HCT116 (cell line): ENCODE results near the gene VEZF1. TPM values are rescaled to one million over a fixed set of nuclear protein-coding genes. Genes with fewer than 3 reads are reported as not detected.

Source experiments
- ATAC-seq: fragments of 200-7000 bp; cut with Tn5 transposase; 2 replicates; pipeline ENCODE4 v1.9.1; 2020; ENCODE audit warnings: mild to moderate bottlenecking, moderate library complexity
- BruUV-seq: library from RNA; stranded (reverse); fragments of 400-500 nt; replicated peaks from 2 replicates; lab custom pipeline; 2021; lab: Mats Ljungman, UMichigan
- CTCF ChIA-PET: fragments of 300-600 bp; sonication (Branson Sonifier 250); formaldehyde crosslinking; loops from one replicate; lab custom pipeline; 2021; ENCODE audit warnings: antibody characterized with exemption; lab: Charles Lee
- POLR2A ChIA-PET: fragments of 300-600, 350-600 bp; sonication (Branson Sonifier 250); formaldehyde crosslinking; loops from one replicate; lab custom pipeline; 2021; ENCODE audit warnings: antibody characterized with exemption; lab: Charles Lee
- RAD21 ChIA-PET, 2 experiments: fragments of 300-600 bp; sonication (Branson Sonifier 250); formaldehyde crosslinking; loops; one replicate each; lab custom pipeline; 2023; ENCODE audit warnings: low total read pairs in 2 of 2; ENCODE audit not compliant: uncharacterized antibody in 2 of 2, unreplicated experiment in 2 of 2, low non-redundant PET in 1 of 2; lab: Charles Lee
- DNase-seq: peaks from one replicate; pipeline ENCODE4 v3.0.0-alpha.2; 2010; ENCODE audit warnings: low read depth, low spot score
- H2AFZ ChIP-seq: fragments of 200-600 bp; shearing (Covaris generic), sonication (generic); 2 replicates; pipeline ENCODE4 v1.6.1; 2017; ENCODE audit warnings: low read depth, mixed run types, mixed read lengths, antibody characterized with exemption, low read length; ENCODE audit not compliant: poor library complexity, severe bottlenecking
- H3K27ac ChIP-seq: 2 replicates; pipeline ENCODE4 v1.5.1; 2012; ENCODE audit warnings: low read depth, low read length
- H3K27me3 ChIP-seq: fragments of 200-600 bp; sonication (generic); 2 replicates; pipeline ENCODE4 v1.6.1; 2016; ENCODE audit warnings: mixed run types, low read length, mixed read lengths; ENCODE audit not compliant: insufficient read depth
- H3K36me3 ChIP-seq, 2 experiments: fragments of 200-500 bp in 1 of 2; fragments of 200-600 bp in 1 of 2; sonication (Bioruptor generic) in 1 of 2; sonication (generic) in 1 of 2; 2 replicates each; pipeline versions ENCODE4 v1.5.1 to v1.6.1; 2014 to 2016; ENCODE audit warnings: low read length in 2 of 2, inconsistent platforms in 1 of 2, mixed read lengths in 1 of 2, mixed run types in 1 of 2; ENCODE audit not compliant: insufficient read depth in 2 of 2, control insufficient read depth in 1 of 2
- H3K4me1 ChIP-seq, 2 experiments: fragments of 200-600 bp in 1 of 2; sonication (generic) in 1 of 2; 2 replicates each; pipeline versions ENCODE4 v1.5.1 to v1.6.1; 2012 to 2017; ENCODE audit warnings: low read length in 2 of 2, inconsistent platforms in 1 of 2, mild to moderate bottlenecking in 1 of 2, mixed read lengths in 1 of 2, mixed run types in 1 of 2, moderate library complexity in 1 of 2; ENCODE audit not compliant: insufficient read depth in 2 of 2, control insufficient read depth in 1 of 2
- H3K4me2 ChIP-seq: fragments of 200-600 bp; sonication (generic); 2 replicates; pipeline ENCODE4 v1.6.1; 2017; ENCODE audit warnings: mixed run types, low read length, mixed read lengths
- H3K4me3 ChIP-seq, 2 experiments: fragments of 200-600 bp in 1 of 2; sonication (generic) in 1 of 2; replicated peaks in 1 of 2; 2 replicates each; pipeline ENCODE4 v1.5.1; 2011 to 2016; ENCODE audit warnings: low read length in 2 of 2, control low read depth in 1 of 2, low read depth in 1 of 2, mild to moderate bottlenecking in 1 of 2, mixed read lengths in 1 of 2, mixed run types in 1 of 2
- H3K79me2 ChIP-seq: fragments of 200-600 bp; sonication (generic); 2 replicates; pipeline ENCODE4 v1.6.1; 2017; ENCODE audit warnings: mild to moderate bottlenecking, mixed run types, low read length, moderate library complexity, mixed read lengths; ENCODE audit not compliant: insufficient read depth
- H3K9ac ChIP-seq: fragments of 200-600 bp; sonication (generic); 2 replicates; pipeline ENCODE4 v1.6.1; 2016; ENCODE audit warnings: low read length, mixed read lengths
- H3K9me2 ChIP-seq: fragments of 200-600 bp; sonication (generic), shearing (Covaris generic); 2 replicates; pipeline ENCODE4 v1.6.1; 2017; ENCODE audit warnings: mixed run types, mild to moderate bottlenecking, moderate library complexity; ENCODE audit not compliant: insufficient read depth
- H3K9me3 ChIP-seq, 2 experiments: fragments of 200-500 bp in 1 of 2; fragments of 200-600 bp in 1 of 2; sonication (Bioruptor generic) in 1 of 2; sonication (generic) in 1 of 2; 2 replicates each; pipeline ENCODE4 v1.6.1; 2014 to 2017; ENCODE audit warnings: low read length in 2 of 2, mixed read lengths in 2 of 2, inconsistent platforms in 1 of 2, low read depth in 1 of 2, mild to moderate bottlenecking in 1 of 2, mixed run types in 1 of 2, moderate library complexity in 1 of 2; ENCODE audit not compliant: control insufficient read depth in 1 of 2, insufficient read depth in 1 of 2
- H4K20me1 ChIP-seq: fragments of 200-600 bp; sonication (generic), shearing (Covaris generic); 2 replicates; pipeline ENCODE4 v1.6.1; 2017; ENCODE audit warnings: mixed run types, mild to moderate bottlenecking, moderate library complexity; ENCODE audit not compliant: insufficient read depth
- CBX3 ChIP-seq: IDR thresholded peaks from 2 replicates; pipeline ENCODE4 v1.6.1; 2012; ENCODE audit warnings: low read depth
- CEBPB ChIP-seq: IDR thresholded peaks from 2 replicates; pipeline ENCODE4 v1.6.1; 2012; ENCODE audit warnings: low read depth
- EGR1 ChIP-seq: IDR thresholded peaks from 2 replicates; pipeline ENCODE4 v1.6.1; 2012; ENCODE audit warnings: low read depth
- EZH2 ChIP-seq: fragments of 200-600 bp; sonication (generic); IDR thresholded peaks from 2 replicates; pipeline ENCODE4 v1.6.1; 2017; ENCODE audit warnings: antibody characterized with exemption, mixed run types
- EZH2phosphoT487 ChIP-seq: fragments of 200-600 bp; IDR thresholded peaks from 2 replicates; pipeline ENCODE4 v1.6.1; 2018; ENCODE audit warnings: antibody characterized with exemption, borderline replicate concordance
- JUND ChIP-seq: IDR thresholded peaks from 2 replicates; pipeline ENCODE4 v1.6.1; 2012
- POLR2A ChIP-seq: IDR thresholded peaks from 2 replicates; pipeline ENCODE4 v1.7.0; 2011; ENCODE audit warnings: borderline replicate concordance; ENCODE audit not compliant: insufficient read depth, insufficient read length; ENCODE audit errors: extremely low read depth
- POLR2AphosphoS5 ChIP-seq: IDR thresholded peaks from 2 replicates; pipeline ENCODE4 v1.6.1; 2011; ENCODE audit warnings: mild to moderate bottlenecking, low read depth, low read length, moderate library complexity
- RAD21 ChIP-seq: IDR thresholded peaks from 2 replicates; pipeline ENCODE4 v1.6.1; 2012; ENCODE audit warnings: low read depth, mild to moderate bottlenecking
- SIN3A ChIP-seq: IDR thresholded peaks from 2 replicates; pipeline ENCODE4 v1.6.1; 2012; ENCODE audit warnings: low read depth
- SP1 ChIP-seq: IDR thresholded peaks from 2 replicates; pipeline ENCODE4 v1.6.1; 2012; ENCODE audit warnings: low read depth
- SRF ChIP-seq: IDR thresholded peaks from 2 replicates; pipeline ENCODE4 v1.6.1; 2012; ENCODE audit warnings: low read depth
- TCF7L2 ChIP-seq: IDR thresholded peaks from 2 replicates; pipeline ENCODE4 v1.7.0; 2011; ENCODE audit warnings: borderline replicate concordance, inconsistent platforms; ENCODE audit not compliant: insufficient read depth, insufficient read length; ENCODE audit errors: extremely low read depth
- YY1 ChIP-seq: IDR thresholded peaks from 2 replicates; pipeline ENCODE4 v1.6.1; 2011; ENCODE audit warnings: low read length, low read depth, moderate library complexity, mild to moderate bottlenecking; ENCODE audit not compliant: insufficient replicate concordance; ENCODE audit errors: extremely low read depth
- ZFX ChIP-seq: fragments of 450-650 bp; IDR thresholded peaks from 2 replicates; pipeline ENCODE4 v1.6.1; 2017
- ZNF274 ChIP-seq: fragments of 200-500 bp; sonication (Bioruptor generic); IDR thresholded peaks from 2 replicates; pipeline ENCODE4 v1.6.1; 2014; ENCODE audit warnings: mild to moderate bottlenecking, low read depth, low read length, inconsistent platforms
- intact Hi-C: fragments of 100-400 bp; cut with micrococcal nuclease; formaldehyde crosslinking; loops from 2 replicates; pipeline ENCODE4 v1.10.0; 2022
- total RNA-seq: library from RNA; stranded (reverse); gene quantifications from one replicate; pipeline ENCODE4 v1.2.1, GENCODE V29; 2021; ENCODE audit not compliant: unreplicated experiment
- TF ChIP-seq, protein P1 (sequence below), 3 experiments: fragments of 200-600 bp in 1 of 3; sonication (generic) in 1 of 3; IDR thresholded peaks in 2 of 3; conservative IDR thresholded peaks in 1 of 3; 2 replicates each; pipeline ENCODE4 v1.5.1; 2012 to 2017; ENCODE audit warnings: low read depth in 2 of 3, low read length in 2 of 3, antibody characterized with exemption in 1 of 3, borderline replicate concordance in 1 of 3, control low read depth in 1 of 3, mild to moderate bottlenecking in 1 of 3, mixed read lengths in 1 of 3, mixed run types in 1 of 3, moderate library complexity in 1 of 3; ENCODE audit not compliant: insufficient read depth in 1 of 3
- TF ChIP-seq, protein P2 (sequence below): IDR thresholded peaks from 2 replicates; pipeline ENCODE4 v1.6.1; 2012
- TF ChIP-seq, protein P3 (sequence below): IDR thresholded peaks from 2 replicates; pipeline ENCODE4 v1.6.1; 2011; ENCODE audit warnings: mild to moderate bottlenecking, low read length, moderate library complexity; ENCODE audit not compliant: insufficient replicate concordance; ENCODE audit errors: extremely low read depth

The VEZF1 gene
- total RNA-seq, 1 experiment from 2014 or later = 70.2 TPM

DNA sequence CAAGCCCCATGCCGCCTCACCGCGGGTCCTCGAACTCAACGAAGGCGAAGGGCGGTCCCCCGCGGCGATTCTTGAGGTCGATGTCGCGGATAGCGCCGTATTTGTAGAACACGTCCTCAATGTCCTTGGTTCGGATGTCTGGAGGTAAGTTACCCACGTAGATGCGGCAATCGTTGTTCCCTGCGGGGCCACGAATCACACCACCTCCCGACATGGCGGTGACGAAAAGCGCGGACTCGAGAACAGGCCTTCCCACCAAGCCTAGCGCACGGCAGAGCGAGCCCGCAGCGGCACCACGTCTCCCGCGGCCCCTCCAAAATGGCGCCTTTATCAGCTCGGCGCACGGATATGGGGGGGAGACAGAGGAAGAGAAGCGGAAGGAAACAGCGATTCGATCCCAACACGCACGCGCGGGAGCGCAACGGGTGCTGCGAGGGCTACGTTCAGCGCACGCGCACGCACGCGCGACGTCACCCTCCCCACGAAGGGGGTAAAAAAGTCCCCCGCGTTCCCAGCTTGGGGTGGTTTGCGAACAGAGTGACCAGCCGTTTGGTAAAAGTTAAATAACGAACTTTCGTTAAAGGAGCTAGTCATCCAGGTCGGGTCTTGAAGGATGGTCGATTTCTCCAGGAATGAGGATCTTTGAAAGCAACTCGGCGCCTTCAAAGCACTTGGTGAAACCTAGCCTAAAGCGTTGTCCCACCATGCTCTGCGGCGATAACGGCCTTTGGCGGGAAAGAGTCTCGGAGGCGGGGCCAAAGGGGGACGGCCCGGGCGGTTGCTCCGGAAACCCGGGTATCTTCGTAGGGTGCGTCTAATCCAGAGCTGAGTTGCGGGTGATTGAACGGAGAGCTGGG lies 19.1 kb upstream of the VEZF1 start, which contains the start of gene SRSF1:
Gene SRSF1 (minus strand): TSS at position 323 of the 857 bp plus-strand sequence. CDS start 109 bp downstream, at position 214.
- Histone ChIP-seq H3K79me2 (peaks cover 49% of the 10 kb centered on the region), H3K4me2 (peak within 1 kb of the TSS; percentile 82), H3K36me3 (peaks cover 34 to 42% of the 10 kb centered on the region in 2 experiments), H4K20me1 (peaks cover 33% of the 10 kb centered on the region; the same call in 1 of the 2 replicates), H3K4me3 (peak within 1 kb of the TSS; percentile 88 to 94), H2AFZ (peak within 1 kb of the TSS; percentile 34), H3K27ac (peak within 1 kb of the TSS; percentile 100), H3K9me2 (no peaks in the 10 kb centered on the region), H3K9ac (peak within 1 kb of the TSS; percentile 96), H3K27me3 (no peaks in the 10 kb centered on the region), H3K9me3 (no peaks in the 10 kb centered on the region), H3K4me1 (peaks cover 24 to 41% of the 10 kb centered on the region in 2 experiments)
- ATAC-seq = peak; percentile 86
- ChIA-PET RAD21 (interaction anchor here (0.6 to 1.6 kb wide), 5 partner anchors 12 to 165 kb away, joined by 3 to 8 read pairs (median 3); no protein-coding TSS in a partner anchor), POLR2A (interaction anchor here (0.7 to 2.5 kb wide), 30 partner anchors 10 to 157 kb away, joined by 3 to 33 read pairs (median 5); partner anchors contain the start of genes DYNLL2 and MRPS23), CTCF (interaction anchor here (0.6 to 2.4 kb wide), 8 partner anchors 8 to 224 kb away, joined by 3 to 11 read pairs (median 4); partner anchors contain the start of gene MRPS23)
- DNase-seq = peak; percentile 99
- BruUV-seq = no TSS peak
- TF ChIP-seq SRF = no peak
- peak; percentile 99 for TF ChIP-seq TCF7L2
- TF ChIP-seq, protein P1, sequence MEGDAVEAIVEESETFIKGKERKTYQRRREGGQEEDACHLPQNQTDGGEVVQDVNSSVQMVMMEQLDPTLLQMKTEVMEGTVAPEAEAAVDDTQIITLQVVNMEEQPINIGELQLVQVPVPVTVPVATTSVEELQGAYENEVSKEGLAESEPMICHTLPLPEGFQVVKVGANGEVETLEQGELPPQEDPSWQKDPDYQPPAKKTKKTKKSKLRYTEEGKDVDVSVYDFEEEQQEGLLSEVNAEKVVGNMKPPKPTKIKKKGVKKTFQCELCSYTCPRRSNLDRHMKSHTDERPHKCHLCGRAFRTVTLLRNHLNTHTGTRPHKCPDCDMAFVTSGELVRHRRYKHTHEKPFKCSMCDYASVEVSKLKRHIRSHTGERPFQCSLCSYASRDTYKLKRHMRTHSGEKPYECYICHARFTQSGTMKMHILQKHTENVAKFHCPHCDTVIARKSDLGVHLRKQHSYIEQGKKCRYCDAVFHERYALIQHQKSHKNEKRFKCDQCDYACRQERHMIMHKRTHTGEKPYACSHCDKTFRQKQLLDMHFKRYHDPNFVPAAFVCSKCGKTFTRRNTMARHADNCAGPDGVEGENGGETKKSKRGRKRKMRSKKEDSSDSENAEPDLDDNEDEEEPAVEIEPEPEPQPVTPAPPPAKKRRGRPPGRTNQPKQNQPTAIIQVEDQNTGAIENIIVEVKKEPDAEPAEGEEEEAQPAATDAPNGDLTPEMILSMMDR (IDR thresholded peaks at IDR 0.05 in 2 of 3, conservative IDR thresholded peaks at IDR 0.05 in 1 of 3; ENCODE audit: borderline replicate concordance in 1 of 3, insufficient read depth in 1 of 3, low read depth in 2 of 3, low read length in 2 of 3) = no peak
- peak; percentile 76; the same call in 1 of the 2 replicates for TF ChIP-seq CBX3
- TF ChIP-seq EZH2phosphoT487 = no peak
- no peak for TF ChIP-seq CEBPB
- peak; percentile 93 for TF ChIP-seq SIN3A
- peak; percentile 98 for TF ChIP-seq YY1
- TF ChIP-seq, protein P2, sequence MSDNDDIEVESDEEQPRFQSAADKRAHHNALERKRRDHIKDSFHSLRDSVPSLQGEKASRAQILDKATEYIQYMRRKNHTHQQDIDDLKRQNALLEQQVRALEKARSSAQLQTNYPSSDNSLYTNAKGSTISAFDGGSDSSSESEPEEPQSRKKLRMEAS = peak; percentile 87
- TF ChIP-seq, protein P3, sequence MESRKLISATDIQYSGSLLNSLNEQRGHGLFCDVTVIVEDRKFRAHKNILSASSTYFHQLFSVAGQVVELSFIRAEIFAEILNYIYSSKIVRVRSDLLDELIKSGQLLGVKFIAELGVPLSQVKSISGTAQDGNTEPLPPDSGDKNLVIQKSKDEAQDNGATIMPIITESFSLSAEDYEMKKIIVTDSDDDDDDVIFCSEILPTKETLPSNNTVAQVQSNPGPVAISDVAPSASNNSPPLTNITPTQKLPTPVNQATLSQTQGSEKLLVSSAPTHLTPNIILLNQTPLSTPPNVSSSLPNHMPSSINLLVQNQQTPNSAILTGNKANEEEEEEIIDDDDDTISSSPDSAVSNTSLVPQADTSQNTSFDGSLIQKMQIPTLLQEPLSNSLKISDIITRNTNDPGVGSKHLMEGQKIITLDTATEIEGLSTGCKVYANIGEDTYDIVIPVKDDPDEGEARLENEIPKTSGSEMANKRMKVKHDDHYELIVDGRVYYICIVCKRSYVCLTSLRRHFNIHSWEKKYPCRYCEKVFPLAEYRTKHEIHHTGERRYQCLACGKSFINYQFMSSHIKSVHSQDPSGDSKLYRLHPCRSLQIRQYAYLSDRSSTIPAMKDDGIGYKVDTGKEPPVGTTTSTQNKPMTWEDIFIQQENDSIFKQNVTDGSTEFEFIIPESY = peak; percentile 71
- TF ChIP-seq ZFX = peak; percentile 89; the same call in 1 of the 2 replicates
- no peak for TF ChIP-seq RAD21
- peak; percentile 85 for TF ChIP-seq POLR2A
- TF ChIP-seq EGR1 = no peak
- no peak for TF ChIP-seq EZH2
- peak; percentile 77 for TF ChIP-seq SP1
- no peak for TF ChIP-seq ZNF274
- no peak for TF ChIP-seq JUND
- TF ChIP-seq POLR2AphosphoS5 = peak; percentile 93
- intact Hi-C loops = loop anchor here (1.0 kb wide), 1 partner anchor 77 kb away; no protein-coding TSS in a partner anchor
